Ishikawa (cell line): ENCODE results near the gene CCDC169.

Source experiments
- NFIC ChIP-seq: IDR thresholded peaks from 2 replicates; pipeline ENCODE4 v1.6.1; 2012
- TEAD4 ChIP-seq: IDR thresholded peaks from 2 replicates; pipeline ENCODE4 v1.6.1; 2012

- TF ChIP-seq NFIC = no peak
- no peak for TF ChIP-seq TEAD4
Measured at GRCh38 chr13:36328821-36329220, 31.2 kb upstream of the CCDC169 start.
